ENCODE results near the gene TEX44.

DNA sequence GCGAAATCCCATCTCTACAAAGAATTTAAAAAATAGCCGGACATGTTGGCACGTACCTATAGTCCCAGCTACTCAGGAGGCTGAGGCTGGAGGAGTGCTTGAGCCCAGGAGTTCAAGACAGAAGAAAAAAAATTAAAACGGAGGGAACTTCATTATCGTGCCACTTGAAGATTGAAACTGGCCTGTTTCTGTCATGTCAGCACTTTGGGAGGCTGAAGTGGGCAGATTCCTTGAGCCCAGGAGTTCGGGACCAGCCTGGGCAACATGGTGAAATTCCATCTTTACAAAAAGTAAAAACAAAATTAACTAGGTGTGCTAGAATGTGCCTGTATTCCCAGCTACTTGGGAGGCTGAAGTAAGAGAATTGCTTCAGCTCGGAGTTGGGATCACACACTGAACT is 3.0 kb upstream of the TEX44 start:
- no peak for TF ChIP-seq EZH2 (IDR thresholded peaks at IDR 0.05; ENCODE audit: borderline replicate concordance, insufficient read depth, low read depth, low read length, poor library complexity, severe bottlenecking)
- TF ChIP-seq, protein P1, sequence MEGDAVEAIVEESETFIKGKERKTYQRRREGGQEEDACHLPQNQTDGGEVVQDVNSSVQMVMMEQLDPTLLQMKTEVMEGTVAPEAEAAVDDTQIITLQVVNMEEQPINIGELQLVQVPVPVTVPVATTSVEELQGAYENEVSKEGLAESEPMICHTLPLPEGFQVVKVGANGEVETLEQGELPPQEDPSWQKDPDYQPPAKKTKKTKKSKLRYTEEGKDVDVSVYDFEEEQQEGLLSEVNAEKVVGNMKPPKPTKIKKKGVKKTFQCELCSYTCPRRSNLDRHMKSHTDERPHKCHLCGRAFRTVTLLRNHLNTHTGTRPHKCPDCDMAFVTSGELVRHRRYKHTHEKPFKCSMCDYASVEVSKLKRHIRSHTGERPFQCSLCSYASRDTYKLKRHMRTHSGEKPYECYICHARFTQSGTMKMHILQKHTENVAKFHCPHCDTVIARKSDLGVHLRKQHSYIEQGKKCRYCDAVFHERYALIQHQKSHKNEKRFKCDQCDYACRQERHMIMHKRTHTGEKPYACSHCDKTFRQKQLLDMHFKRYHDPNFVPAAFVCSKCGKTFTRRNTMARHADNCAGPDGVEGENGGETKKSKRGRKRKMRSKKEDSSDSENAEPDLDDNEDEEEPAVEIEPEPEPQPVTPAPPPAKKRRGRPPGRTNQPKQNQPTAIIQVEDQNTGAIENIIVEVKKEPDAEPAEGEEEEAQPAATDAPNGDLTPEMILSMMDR (IDR thresholded peaks at IDR 0.05): no peak
